GM13976 (cell line): ENCODE data around the gene HECTD1.
A peak's percentile ranks its signal among the peaks of the same experiment; 100 is the strongest.

Experiments used
- DNase-seq: peaks from one replicate; pipeline ENCODE4 v3.0.0; 2012; ENCODE audit warnings: low spot score
- CTCF ChIP-seq: IDR thresholded peaks from 2 replicates; pipeline ENCODE4 v1.5.1; 2012; ENCODE audit warnings: borderline replicate concordance, mild to moderate bottlenecking; ENCODE audit not compliant: insufficient read depth; ENCODE audit errors: extremely low read depth, missing control alignments, control extremely low read depth
- in situ Hi-C: fragments of 300-500 bp; cut with MboI; formaldehyde crosslinking; loops from one replicate; pipeline ENCODE4 v1.12.0; 2022; ENCODE audit warnings: low sequenced_read_pairs, mixed read lengths, inconsistent platforms; ENCODE audit not compliant: unreplicated experiment

HECTD1 gene

GRCh38 chr14:31127690-31128089, 79.9 kb downstream of the HECTD1 start:
- TF ChIP-seq CTCF: no peak
- in situ Hi-C loops: no loop called here
- peak; percentile 48 for DNase-seq

- in situ Hi-C loops: no loop called here
- DNase-seq: no peak
- TF ChIP-seq CTCF: no peak
These were observed 80.9 kb downstream of the HECTD1 start for GRCh38 chr14:31126680-31127079.

- no peak for DNase-seq
- in situ Hi-C loops: no loop called here
These were observed 82.4 kb downstream of the HECTD1 start for GRCh38 chr14:31125231-31125630.

GRCh38 chr14:31124197-31124596, 83.4 kb downstream of the HECTD1 start:
- in situ Hi-C loops: no loop called here
- no peak for TF ChIP-seq CTCF
- DNase-seq: no peak

More at GRCh38 chr14:31125231-31125630, 82.4 kb downstream of the HECTD1 start:
- TF ChIP-seq CTCF: no peak

- in situ Hi-C loops: no loop called here
- TF ChIP-seq CTCF: no peak
- no peak for DNase-seq
These were observed 84.7 kb downstream of the HECTD1 start for GRCh38 chr14:31122921-31123320.

- no peak for DNase-seq
- TF ChIP-seq CTCF: no peak
- in situ Hi-C loops: no loop called here
These were observed 85.4 kb downstream of the HECTD1 start for GRCh38 chr14:31122098-31122611.

GRCh38 chr14:31118892-31119291, 88.7 kb downstream of the HECTD1 start:
- DNase-seq: no peak
- in situ Hi-C loops: no loop called here

More at GRCh38 chr14:31118892-31119291, 88.7 kb downstream of the HECTD1 start:
- no peak for TF ChIP-seq CTCF
